IMR-90 (cell line): Measurements from ENCODE around the gene OSBPL9. TPM values are rescaled to one million over a fixed set of nuclear protein-coding genes. Genes with fewer than 3 reads are reported as not detected.
"Not testable (repeated sequence)": the region's sequence is repeated elsewhere in the genome, so short reads cannot be mapped to it uniquely, and the experiment has no call there.

Experiments
- ATAC-seq: fragments of 200-7000 bp; cut with Tn5 transposase; 2 replicates; pipeline ENCODE4 v1.9.1; 2020; ENCODE audit warnings: low read depth, mild to moderate bottlenecking, moderate library complexity
- BruUV-seq: library from RNA; stranded (reverse); fragments of 400-500 nt; replicated peaks from 2 replicates; lab custom pipeline; 2021; lab: Mats Ljungman, UMichigan
- CTCF ChIA-PET: fragments of 300-600 bp; formaldehyde crosslinking; extraction: SDS; loops from one replicate; lab custom pipeline; 2021; ENCODE audit warnings: antibody characterized with exemption; lab: Yijun Ruan, JAX
- POLR2A ChIA-PET: fragments of 300-600 bp; sonication (Branson Sonifier 250); formaldehyde crosslinking; loops from one replicate; lab custom pipeline; 2022; ENCODE audit warnings: antibody characterized with exemption; ENCODE audit not compliant: unreplicated experiment; lab: Charles Lee
- DNase-seq: peaks from one replicate; pipeline ENCODE4 v3.0.0; 2013
- H2AFZ ChIP-seq: replicated peaks from 2 replicates; pipeline ENCODE3; 2013; ENCODE audit warnings: low read length, mild to moderate bottlenecking; ENCODE audit not compliant: poor library complexity
- H2AK5ac ChIP-seq: 2 replicates; pipeline ENCODE4 v1.6.1; 2013; ENCODE audit warnings: low read depth, low read length, inconsistent platforms
- H2AK9ac ChIP-seq: replicated peaks from 2 replicates; pipeline ENCODE3; 2013; ENCODE audit warnings: mild to moderate bottlenecking, low read depth, low read length, moderate library complexity; ENCODE audit not compliant: poor library complexity
- H2BK120ac ChIP-seq: 2 replicates; pipeline ENCODE4 v1.6.1; 2013; ENCODE audit warnings: low read depth, low read length, inconsistent platforms
- H2BK15ac ChIP-seq: 3 replicates; pipeline ENCODE4 v1.6.1; 2013; ENCODE audit warnings: low read depth, low read length, inconsistent platforms
- H2BK20ac ChIP-seq: 2 replicates; pipeline ENCODE4 v1.6.1; 2013; ENCODE audit warnings: low read depth, mild to moderate bottlenecking, inconsistent platforms, low read length, moderate library complexity
- H2BK5ac ChIP-seq: 2 replicates; pipeline ENCODE4 v1.6.1; 2013; ENCODE audit warnings: mild to moderate bottlenecking, low read depth, low read length, inconsistent platforms; ENCODE audit not compliant: poor library complexity, severe bottlenecking
- H3K14ac ChIP-seq: replicated peaks from 2 replicates; pipeline ENCODE4 v1.6.1; 2013; ENCODE audit warnings: low read depth, low read length, inconsistent platforms
- H3K18ac ChIP-seq: 2 replicates; pipeline ENCODE4 v1.6.1; 2013; ENCODE audit warnings: low read depth, low read length, control low read depth
- H3K23ac ChIP-seq: 2 replicates; pipeline ENCODE4 v1.6.1; 2013; ENCODE audit warnings: low read depth, low read length, inconsistent platforms
- H3K27ac ChIP-seq: 2 replicates; pipeline ENCODE4 v1.5.1; 2013; ENCODE audit warnings: mild to moderate bottlenecking, control low read depth, low read length; ENCODE audit not compliant: insufficient read depth
- H3K27me3 ChIP-seq: 2 replicates; pipeline ENCODE4 v1.6.1; 2013; ENCODE audit warnings: low read length; ENCODE audit not compliant: control insufficient read depth, insufficient read depth
- H3K36me3 ChIP-seq: 2 replicates; pipeline ENCODE4 v1.6.1; 2013; ENCODE audit warnings: low read length, mixed read lengths; ENCODE audit not compliant: control insufficient read depth, insufficient read depth
- H3K4ac ChIP-seq: 2 replicates; pipeline ENCODE4 v1.6.1; 2013; ENCODE audit warnings: low read depth, low read length, inconsistent platforms
- H3K4me1 ChIP-seq: 2 replicates; pipeline ENCODE4 v1.6.1; 2013; ENCODE audit warnings: low read length, mixed read lengths; ENCODE audit not compliant: control insufficient read depth, insufficient read depth
- H3K4me2 ChIP-seq: 2 replicates; pipeline ENCODE4 v1.6.1; 2013; ENCODE audit warnings: low read depth, mild to moderate bottlenecking, control low read depth, low read length, moderate library complexity
- H3K4me3 ChIP-seq: 2 replicates; pipeline ENCODE4 v1.5.1; 2013; ENCODE audit warnings: low read depth, mild to moderate bottlenecking, control low read depth, low read length, moderate library complexity; ENCODE audit not compliant: insufficient read depth
- H3K56ac ChIP-seq: 2 replicates; pipeline ENCODE4 v1.6.1; 2013; ENCODE audit warnings: low read length, inconsistent platforms; ENCODE audit not compliant: insufficient read depth; ENCODE audit errors: extremely low read depth
- H3K79me1 ChIP-seq, 2 experiments: 2 replicates each; pipeline ENCODE4 v1.6.1; 2013; ENCODE audit warnings: low read length in 2 of 2, inconsistent platforms in 1 of 2, low read depth in 1 of 2
- H3K9ac ChIP-seq: 2 replicates; pipeline ENCODE4 v1.6.1; 2013; ENCODE audit warnings: low read depth, low read length, control low read depth
- H3K9me1 ChIP-seq: 2 replicates; pipeline ENCODE4 v1.6.1; 2013; ENCODE audit warnings: low read length, inconsistent platforms; ENCODE audit not compliant: insufficient read depth
- H3K9me3 ChIP-seq: 2 replicates; pipeline ENCODE4 v1.6.1; 2013; ENCODE audit warnings: low read length; ENCODE audit not compliant: control insufficient read depth, insufficient read depth
- H4K20me1 ChIP-seq: 2 replicates; pipeline ENCODE4 v1.6.1; 2013; ENCODE audit warnings: low read length, inconsistent platforms; ENCODE audit not compliant: insufficient read depth
- H4K5ac ChIP-seq: 2 replicates; pipeline ENCODE4 v1.6.1; 2013; ENCODE audit warnings: mild to moderate bottlenecking, low read depth, low read length, control low read depth
- H4K8ac ChIP-seq, 2 experiments: 2 replicates each; pipeline ENCODE4 v1.6.1; 2013; ENCODE audit warnings: low read depth in 2 of 2, low read length in 2 of 2, control low read depth in 1 of 2, inconsistent platforms in 1 of 2
- H4K91ac ChIP-seq: 2 replicates; pipeline ENCODE4 v1.6.1; 2013; ENCODE audit warnings: low read depth, low read length, inconsistent platforms; ENCODE audit not compliant: insufficient read depth
- ELK1 ChIP-seq: fragments of 150-350 bp; IDR thresholded peaks from 2 replicates; pipeline ENCODE4 v1.6.1; 2016; ENCODE audit warnings: low read depth, mild to moderate bottlenecking, low read length, moderate library complexity, borderline replicate concordance
- RAD21 ChIP-seq: IDR thresholded peaks from 2 replicates; pipeline ENCODE4 v1.6.1; 2012; ENCODE audit warnings: low read length, improper control_type of control experiment
- RFX5 ChIP-seq: IDR thresholded peaks from 2 replicates; pipeline ENCODE4 v1.8.0; 2012; ENCODE audit warnings: low read depth, mild to moderate bottlenecking, low read length, moderate library complexity
- WGBS, 2 experiments: methylation state at CpG; one replicate each; pipeline versions ENCODE4 v1.1.5 to v1.1.7; 2013; ENCODE audit warnings: missing lambda C conversion rate in 2 of 2; ENCODE audit not compliant: insufficient read length in 1 of 2; ENCODE audit errors: extremely low coverage in 2 of 2; 5-methylcytosine and 5-hydroxymethylcytosine counted together
- dilution Hi-C: fragments of 300-500 bp; cut with HindIII; formaldehyde crosslinking; loops from one replicate; pipeline ENCODE4 v1.14.3; 2018; ENCODE audit warnings: low sequenced_read_pairs; ENCODE audit not compliant: unreplicated experiment
- in situ Hi-C: fragments of 300-500 bp; cut with MboI; formaldehyde crosslinking; loops from 3 replicates; pipeline ENCODE4 v1.14.3; 2019; ENCODE audit warnings: low sequenced_read_pairs, inconsistent platforms, mixed read lengths
- intact Hi-C: fragments of 100-400 bp; cut with micrococcal nuclease; formaldehyde crosslinking; loops from 2 replicates; pipeline ENCODE4 v1.10.0; 2022
- polyA plus RNA-seq, 3 experiments: library from polyadenylated mRNA; depleted of rRNA; stranded (reverse); fragments of >200 nt; gene quantifications; 2 replicates each; pipeline ENCODE4 v1.2.3, GENCODE V29; 2012; ENCODE audit warnings: low replicate concordance in 1 of 3
- total RNA-seq: library from RNA; depleted of rRNA; stranded (reverse); fragments of >200 nt; gene quantifications from 2 replicates; pipeline ENCODE4 v1.2.3, GENCODE V29; 2012

Gene OSBPL9
- total and polyA plus RNA-seq, 2 of the 4 experiments (the other 2 are of a cell fraction), result 51.4 to 127 TPM

- no peak overlapping the region for H2AFZ ChIP-seq
- in situ Hi-C loops (no loop called here), intact Hi-C loops (no loop called here), dilution Hi-C loops (no loop called here)
- TF ChIP-seq RFX5 (no peak), RAD21 (no peak), ELK1 (no peak)
- no peak for ATAC-seq
- no peak overlapping the region; the same call in 1 of the 2 replicates for H4K5ac ChIP-seq
- POLR2A ChIA-PET, result interaction anchor here (0.6 kb wide), 1 partner anchor 247 kb away, joined by 4 read pairs; no protein-coding TSS in a partner anchor
- H3K14ac ChIP-seq, result no peak overlapping the region
- H3K23ac ChIP-seq, result no peak overlapping the region; the same call in 1 of the 2 replicates
- 0 out of 2 replicates have a peak overlapping the region, but pooled peaks have one; percentile 5 for H2BK120ac ChIP-seq
- peak overlapping the region in 1 of 2 experiments; percentile 34; a peak in 1 of 4 replicates for H4K8ac ChIP-seq
- no peak overlapping the region for H3K4me3 ChIP-seq
- no peaks in the 10 kb centered on the region for H3K9me3 ChIP-seq
- H2BK20ac ChIP-seq, result no peak overlapping the region
- CTCF ChIA-PET, result no interaction called here
- no peak overlapping the region for H4K91ac ChIP-seq
- 100% methylated on average over 1 of the region's 3 CpGs; no CpG with 5 or more reads in 1 of the 2 experiments for WGBS, 2 experiments
- peak overlapping the region; percentile 57; the same call in 1 of the 2 replicates for H3K27ac ChIP-seq
- H3K79me1 ChIP-seq, result peaks cover 5 to 10% of the 10 kb centered on the region in 2 experiments; a peak in 2 of 4 replicates
- H3K9me1 ChIP-seq, result no peaks in the 10 kb centered on the region
- peaks cover 5% of the 10 kb centered on the region for H3K36me3 ChIP-seq
- H3K9ac ChIP-seq, result no peak overlapping the region
- peak overlapping the region; percentile 90 for H3K4me2 ChIP-seq
- H3K27me3 ChIP-seq, result no peaks in the 10 kb centered on the region
- no peak overlapping the region for H2AK5ac ChIP-seq
- no peaks in the 10 kb centered on the region for H4K20me1 ChIP-seq
- H3K4ac ChIP-seq, result no peak overlapping the region
- H2BK5ac ChIP-seq, result peak overlapping the region; percentile 25
- H3K18ac ChIP-seq, result peak overlapping the region; percentile 90; the same call in 1 of the 2 replicates
- DNase-seq, result no peak
- BruUV-seq, result no TSS peak
- H3K56ac ChIP-seq, result no peak overlapping the region; the same call in 1 of the 2 replicates
- H2AK9ac ChIP-seq, result no peak overlapping the region
- H3K4me1 ChIP-seq, result peaks cover 11% of the 10 kb centered on the region
- no peak overlapping the region for H2BK15ac ChIP-seq
These were observed 201.6 kb downstream of the OSBPL9 start for GRCh38 chr1:51818487-51818886.

DNA sequence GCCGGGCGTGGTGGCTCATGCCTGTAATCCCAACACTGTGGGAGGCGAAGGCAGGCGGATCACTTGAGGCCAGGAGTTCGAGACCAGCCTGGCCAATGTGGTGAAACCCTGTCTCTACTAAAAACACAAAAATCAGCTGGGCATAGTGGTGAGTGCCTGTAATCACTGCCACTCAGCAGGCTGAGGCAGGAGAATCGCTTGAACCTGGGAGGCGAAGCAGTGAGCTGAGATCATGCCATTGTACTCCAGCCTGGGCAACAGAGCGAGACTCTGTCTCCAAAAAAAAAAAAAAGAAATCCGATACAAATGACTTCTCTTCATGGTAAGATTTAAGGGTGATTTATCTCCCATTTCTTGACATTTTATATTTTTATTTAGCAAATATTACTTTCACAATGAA is 202.1 kb downstream of the OSBPL9 start:
- H3K23ac ChIP-seq, H2BK15ac ChIP-seq, in situ Hi-C loops, H3K56ac ChIP-seq, H3K9ac ChIP-seq, DNase-seq, H3K27me3 ChIP-seq, intact Hi-C loops, H3K4ac ChIP-seq, H4K5ac ChIP-seq, H3K14ac ChIP-seq, H4K20me1 ChIP-seq, H4K91ac ChIP-seq, H3K18ac ChIP-seq, CTCF ChIA-PET, H2AK9ac ChIP-seq, H3K4me2 ChIP-seq, H3K9me3 ChIP-seq, H2AFZ ChIP-seq, H2BK120ac ChIP-seq, H3K4me3 ChIP-seq, H3K36me3 ChIP-seq, ATAC-seq, H3K9me1 ChIP-seq, dilution Hi-C loops, H2BK20ac ChIP-seq, BruUV-seq: not testable (repeated sequence)
- POLR2A ChIA-PET, result interaction anchor here (0.6 kb wide), 1 partner anchor 248 kb away, joined by 4 read pairs; no protein-coding TSS in a partner anchor
- H3K27ac ChIP-seq, result peak overlapping the region; percentile 57
- H2AK5ac ChIP-seq, result peak overlapping the region; percentile 62; the same call in 1 of the 2 replicates
- peaks cover 3 to 10% of the 10 kb centered on the region in 2 experiments; a peak in 2 of 4 replicates for H3K79me1 ChIP-seq
- peak overlapping the region; percentile 25 for H2BK5ac ChIP-seq
- WGBS, 2 experiments, result no CpG with 5 or more reads among the region's 9 CpGs
- peaks cover 11% of the 10 kb centered on the region for H3K4me1 ChIP-seq
- H4K8ac ChIP-seq, result 0 out of 4 replicates have a peak overlapping the region, but pooled peaks of 1 of the 2 experiments have one; percentile 61
